Colonic mucosa (tissue), 4 donors: ENCODE data around the gene TMEM30A. TPM values are rescaled to one million over a fixed set of nuclear protein-coding genes. Genes with fewer than 3 reads are reported as not detected.

ENCODE experiments used
- DNase-seq: peaks from one replicate; pipeline ENCODE4 v3.0.0-alpha.2; 2020
- H3K27ac ChIP-seq: fragments of 200-600 bp; one replicate; pipeline ENCODE4 v1.8.0; 2021
- H3K27me3 ChIP-seq: fragments of 200-600 bp; one replicate; pipeline ENCODE4 v1.8.0; 2021
- H3K36me3 ChIP-seq: fragments of 200-600 bp; one replicate; pipeline ENCODE4 v1.8.0; 2021
- H3K4me1 ChIP-seq: fragments of 200-600 bp; one replicate; pipeline ENCODE4 v1.8.0; 2021; ENCODE audit warnings: mild to moderate bottlenecking
- H3K4me3 ChIP-seq: fragments of 200-600 bp; one replicate; pipeline ENCODE4 v1.8.0; 2021
- H3K9ac ChIP-seq, 2 donors: one replicate each; pipeline ENCODE4 v1.7.0; 2013; ENCODE audit warnings: control low read depth in 2 of 2, low read depth in 2 of 2, low read length in 2 of 2
- H3K9me3 ChIP-seq: fragments of 200-600 bp; one replicate; pipeline ENCODE4 v1.8.0; 2021
- intact Hi-C: fragments of 100-400 bp; cut with DNase I; formaldehyde crosslinking; loops from one replicate; pipeline ENCODE4 v1.14.1; 2022
- total RNA-seq, 2 donors: library from RNA; stranded (reverse); fragmentation: NEBNext Ultra II Directional in 1 of 2; extraction: Animal tissue kit (Norgen Biotek cat#: 25700) in 1 of 2; gene quantifications; one replicate each; pipeline ENCODE4 v1.2.1, GENCODE V29; 2021
- TF ChIP-seq, protein P1 (sequence below): fragments of 200-600 bp; IDR thresholded peaks from one replicate; pipeline ENCODE4 v1.8.0; 2022; ENCODE audit warnings: antibody characterized with exemption, mild to moderate bottlenecking
- donor health status: healthy.
- donor health status: DM: no; HTN: no; CAD: no.
- donor health status: DM: no; HTN: no; CAD: no.

Gene TMEM30A
- total RNA-seq, 2 donors from 2014 or later, result 69.5 to 112 TPM

DNA sequence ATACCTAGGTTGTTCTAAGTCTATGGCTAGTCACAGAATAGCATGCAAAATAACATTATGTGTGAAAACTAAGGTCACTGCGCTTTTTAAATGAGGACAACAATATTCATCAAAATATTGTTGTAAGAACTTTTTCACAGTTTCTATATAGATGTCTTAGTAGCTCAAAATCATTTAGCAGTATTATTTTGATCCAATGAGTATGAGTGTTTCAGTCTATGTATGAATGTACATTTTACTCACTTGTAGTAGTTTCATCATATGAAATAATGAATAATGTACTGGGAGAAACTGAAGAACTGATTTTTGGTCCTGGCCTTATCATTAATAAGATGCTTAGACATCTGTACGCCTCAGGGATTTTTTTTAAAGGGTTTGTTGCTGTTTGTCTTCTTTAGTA lies 16.5 kb upstream of the TMEM30A start:
- H3K4me3 ChIP-seq, result no peak overlapping the region
- no peaks in the 10 kb centered on the region for H3K9me3 ChIP-seq
- TF ChIP-seq, protein P1, sequence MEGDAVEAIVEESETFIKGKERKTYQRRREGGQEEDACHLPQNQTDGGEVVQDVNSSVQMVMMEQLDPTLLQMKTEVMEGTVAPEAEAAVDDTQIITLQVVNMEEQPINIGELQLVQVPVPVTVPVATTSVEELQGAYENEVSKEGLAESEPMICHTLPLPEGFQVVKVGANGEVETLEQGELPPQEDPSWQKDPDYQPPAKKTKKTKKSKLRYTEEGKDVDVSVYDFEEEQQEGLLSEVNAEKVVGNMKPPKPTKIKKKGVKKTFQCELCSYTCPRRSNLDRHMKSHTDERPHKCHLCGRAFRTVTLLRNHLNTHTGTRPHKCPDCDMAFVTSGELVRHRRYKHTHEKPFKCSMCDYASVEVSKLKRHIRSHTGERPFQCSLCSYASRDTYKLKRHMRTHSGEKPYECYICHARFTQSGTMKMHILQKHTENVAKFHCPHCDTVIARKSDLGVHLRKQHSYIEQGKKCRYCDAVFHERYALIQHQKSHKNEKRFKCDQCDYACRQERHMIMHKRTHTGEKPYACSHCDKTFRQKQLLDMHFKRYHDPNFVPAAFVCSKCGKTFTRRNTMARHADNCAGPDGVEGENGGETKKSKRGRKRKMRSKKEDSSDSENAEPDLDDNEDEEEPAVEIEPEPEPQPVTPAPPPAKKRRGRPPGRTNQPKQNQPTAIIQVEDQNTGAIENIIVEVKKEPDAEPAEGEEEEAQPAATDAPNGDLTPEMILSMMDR, result no peak
- no peak overlapping the region for H3K9ac ChIP-seq
- H3K27me3 ChIP-seq, result no peaks in the 10 kb centered on the region
- no peak for DNase-seq
- H3K36me3 ChIP-seq, result no peaks in the 10 kb centered on the region
- intact Hi-C loops, result no loop called here
- no peak overlapping the region for H3K27ac ChIP-seq
- no peaks in the 10 kb centered on the region for H3K4me1 ChIP-seq

DNA sequence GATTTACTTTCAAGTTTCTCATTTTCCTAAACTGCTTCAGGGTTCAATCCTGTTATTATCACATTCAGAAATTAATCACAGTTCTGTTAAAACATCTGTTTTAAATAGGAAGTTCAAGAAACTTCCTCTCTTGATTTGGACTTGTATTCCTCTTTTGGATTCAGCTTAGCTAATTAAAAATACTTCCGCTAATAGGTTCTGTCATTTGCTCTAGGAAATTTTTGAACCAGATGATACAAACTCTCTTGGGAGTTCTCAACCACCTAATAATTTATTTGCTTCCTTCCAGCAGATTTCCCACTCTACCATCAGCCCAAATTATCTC lies 15.9 kb upstream of the TMEM30A start:
- Histone ChIP-seq H3K4me1 (no peaks in the 10 kb centered on the region), H3K27me3 (no peaks in the 10 kb centered on the region), H3K36me3 (no peaks in the 10 kb centered on the region), H3K9me3 (no peaks in the 10 kb centered on the region), H3K4me3 (no peak overlapping the region), H3K27ac (no peak overlapping the region), H3K9ac (no peak overlapping the region)
- intact Hi-C loops, result no loop called here
- no peak for DNase-seq
- TF ChIP-seq, protein P1, result no peak

DNA sequence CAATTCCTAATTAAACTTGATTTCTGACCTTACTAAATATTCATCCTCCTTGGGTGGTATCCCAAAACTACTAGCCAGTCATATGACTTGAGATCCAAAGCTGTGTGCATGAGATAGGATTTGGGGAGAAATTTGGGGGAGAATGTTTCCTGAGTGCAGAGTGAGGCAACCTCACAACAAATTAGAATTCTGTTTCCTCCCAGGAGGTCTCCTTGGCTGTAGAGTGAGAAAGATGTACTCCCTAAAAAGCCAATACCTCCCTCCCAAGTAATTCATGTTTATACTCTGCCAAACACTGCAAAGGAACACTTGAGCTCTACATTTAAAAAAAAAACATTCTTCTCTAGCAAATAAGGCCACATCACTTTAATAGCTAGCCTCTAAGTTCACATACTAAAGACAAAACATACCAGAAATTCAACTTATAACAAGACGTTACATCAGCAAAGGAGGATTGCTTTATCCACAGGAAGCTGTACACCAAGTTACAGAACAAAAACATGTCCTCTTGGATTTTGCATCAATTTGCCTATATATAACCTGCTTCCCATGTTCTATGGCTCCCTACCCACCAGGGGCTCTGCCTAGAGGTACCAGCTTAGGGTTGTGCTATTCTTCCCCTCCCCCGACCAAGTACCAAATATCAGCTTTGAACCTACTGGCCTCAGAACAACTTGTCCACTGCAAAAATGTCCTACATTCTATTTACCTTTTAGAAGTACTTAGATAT lies 15.4 kb upstream of the TMEM30A start:
- intact Hi-C loops, result no loop called here
- Histone ChIP-seq H3K4me3 (no peak overlapping the region), H3K36me3 (no peaks in the 10 kb centered on the region), H3K4me1 (no peaks in the 10 kb centered on the region), H3K27me3 (no peaks in the 10 kb centered on the region), H3K27ac (no peak overlapping the region), H3K9ac (no peak overlapping the region), H3K9me3 (no peaks in the 10 kb centered on the region)
- no peak for DNase-seq
- TF ChIP-seq, protein P1, result no peak

DNA sequence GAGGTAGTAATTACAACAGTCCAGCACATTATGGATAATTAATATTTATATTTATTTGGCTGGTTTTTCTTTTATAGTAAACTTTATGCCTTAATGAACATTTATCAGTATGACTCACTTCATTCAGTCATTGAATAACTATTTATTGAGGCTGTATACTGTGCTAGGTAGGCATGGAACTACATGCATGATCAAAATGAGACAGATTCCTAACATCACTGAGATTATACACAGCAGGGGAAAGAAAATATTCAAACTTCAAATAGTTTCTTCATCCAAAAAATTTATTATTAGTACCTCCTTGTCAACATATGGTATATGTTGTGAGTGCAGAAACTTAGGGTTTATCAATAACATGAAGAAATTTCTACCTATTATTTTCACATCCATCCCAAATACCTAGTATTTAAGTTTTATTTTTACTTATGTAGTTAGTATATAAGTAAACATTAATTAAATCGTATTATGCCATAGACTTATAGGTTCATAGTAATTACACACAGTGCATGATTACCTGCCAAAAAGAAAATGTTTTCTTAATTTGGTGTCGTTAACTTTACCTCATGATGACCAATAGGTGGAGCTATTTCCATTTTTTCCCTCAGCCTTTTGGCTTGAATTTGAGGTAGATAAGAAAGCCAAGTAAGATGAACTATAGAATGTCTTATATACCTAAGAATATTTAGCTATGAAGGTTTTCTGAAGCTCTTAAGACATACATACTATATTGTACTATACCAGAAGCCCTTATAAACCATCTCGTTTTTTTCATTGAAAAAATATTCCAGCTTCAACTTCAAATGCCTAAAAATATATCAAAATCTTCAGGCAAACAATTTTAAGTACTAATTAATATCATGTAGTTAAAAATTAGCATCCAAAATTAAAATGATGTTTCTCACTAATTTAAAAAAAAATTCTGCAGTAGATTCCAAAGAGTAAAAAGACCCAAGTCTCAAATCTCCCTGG lies 12.5 kb upstream of the TMEM30A start:
- H3K9me3 ChIP-seq, result no peaks in the 10 kb centered on the region
- DNase-seq, result no peak
- no peak overlapping the region for H3K9ac ChIP-seq
- intact Hi-C loops, result loop anchor here (2.0 kb wide), 1 partner anchor 228 kb away; no protein-coding TSS in a partner anchor
- no peaks in the 10 kb centered on the region for H3K4me1 ChIP-seq
- TF ChIP-seq, protein P1, result peak; percentile 57
- H3K4me3 ChIP-seq, result no peak overlapping the region
- no peak overlapping the region for H3K27ac ChIP-seq
- no peaks in the 10 kb centered on the region for H3K27me3 ChIP-seq
- H3K36me3 ChIP-seq, result no peaks in the 10 kb centered on the region

DNA sequence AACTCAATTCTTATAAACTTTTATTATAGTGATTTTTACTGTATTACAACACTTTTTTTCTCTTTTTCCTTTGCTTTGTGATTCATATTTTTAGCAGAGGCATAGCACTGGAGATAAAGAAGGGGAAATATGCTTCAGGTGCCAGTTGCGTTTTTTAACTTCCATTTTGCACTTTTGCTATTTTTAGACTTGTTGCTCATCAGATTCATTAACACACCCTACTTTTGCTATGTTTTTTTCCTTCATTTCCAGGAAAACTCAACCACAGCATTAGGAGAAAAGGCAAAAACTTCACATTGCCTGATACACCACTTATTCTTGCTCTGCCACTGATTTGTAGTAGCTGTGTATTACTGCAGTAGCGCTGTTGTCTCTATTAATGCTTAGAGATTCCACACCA lies 8.0 kb upstream of the TMEM30A start:
- no peaks in the 10 kb centered on the region for H3K9me3 ChIP-seq
- intact Hi-C loops, result no loop called here
- H3K27me3 ChIP-seq, result no peaks in the 10 kb centered on the region
- H3K4me3 ChIP-seq, result no peak overlapping the region
- no peaks in the 10 kb centered on the region for H3K36me3 ChIP-seq
- H3K4me1 ChIP-seq, result no peaks in the 10 kb centered on the region
- H3K9ac ChIP-seq, result no peak overlapping the region
- TF ChIP-seq, protein P1, result no peak
- no peak for DNase-seq
- H3K27ac ChIP-seq, result no peak overlapping the region
